Bronchial epithelial cell (primary cell): ENCODE measurements around the gene PITX3. TPM values are rescaled to one million over a fixed set of nuclear protein-coding genes. Genes with fewer than 3 reads are reported as not detected.
A peak's percentile ranks its signal among the peaks of the same experiment; 100 is the strongest.

Source experiments
- DNase-seq: peaks from one replicate; pipeline ENCODE4 v3.0.0-alpha.2; 2010; ENCODE audit warnings: low read depth
- FAIRE-seq: peaks from 2 replicates; lab custom pipeline; 2011; peaks lifted over from hg19 to GRCh38; lab: Jason Lieb, UNC
- H3K27me3 ChIP-seq: 2 replicates; pipeline ENCODE4 v1.5.1; 2011; ENCODE audit warnings: low read length; ENCODE audit not compliant: control insufficient read depth, insufficient read depth
- H3K36me3 ChIP-seq: 2 replicates; pipeline ENCODE4 v1.5.1; 2011; ENCODE audit warnings: low read length; ENCODE audit not compliant: control insufficient read depth, insufficient read depth
- H3K4me3 ChIP-seq: 2 replicates; pipeline ENCODE4 v1.5.1; 2011; ENCODE audit warnings: mild to moderate bottlenecking, low read depth, low read length, control low read depth
- total RNA-seq: library from RNA; depleted of rRNA; stranded (reverse); fragments of >200 nt; gene quantifications from 2 replicates; pipeline ENCODE4 v1.2.1, GENCODE V29; 2014
- TF ChIP-seq, protein P1 (sequence below): IDR thresholded peaks from 2 replicates; pipeline ENCODE4 v1.5.1; 2011; ENCODE audit warnings: mild to moderate bottlenecking, moderate library complexity, low read length, control low read depth, inconsistent platforms; ENCODE audit not compliant: insufficient read depth, severe bottlenecking

The PITX3 gene
- total RNA-seq, 1 donor from 2014 or later: not detected

DNA sequence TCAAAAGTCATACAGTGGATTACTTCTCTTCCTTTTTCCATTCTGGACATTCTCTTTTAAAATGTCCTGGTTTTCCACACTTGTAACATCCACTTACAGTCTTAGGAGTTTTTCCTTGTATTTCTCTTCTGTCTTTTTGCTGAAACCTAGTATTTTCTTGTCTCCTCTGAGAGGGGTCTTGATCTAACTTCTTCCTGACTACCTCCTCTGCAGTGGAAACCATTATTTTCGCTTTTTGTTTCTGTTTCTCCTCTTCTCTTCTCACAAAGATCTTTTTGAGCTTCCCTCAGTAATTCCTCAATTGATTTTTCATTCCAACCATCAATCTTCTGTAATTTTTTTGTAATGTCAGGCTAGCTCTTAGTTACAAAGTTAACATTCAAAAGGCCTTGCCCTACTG, 38.9 kb downstream of the PITX3 start:
- no peaks in the 10 kb centered on the region for H3K36me3 ChIP-seq
- TF ChIP-seq, protein P1, sequence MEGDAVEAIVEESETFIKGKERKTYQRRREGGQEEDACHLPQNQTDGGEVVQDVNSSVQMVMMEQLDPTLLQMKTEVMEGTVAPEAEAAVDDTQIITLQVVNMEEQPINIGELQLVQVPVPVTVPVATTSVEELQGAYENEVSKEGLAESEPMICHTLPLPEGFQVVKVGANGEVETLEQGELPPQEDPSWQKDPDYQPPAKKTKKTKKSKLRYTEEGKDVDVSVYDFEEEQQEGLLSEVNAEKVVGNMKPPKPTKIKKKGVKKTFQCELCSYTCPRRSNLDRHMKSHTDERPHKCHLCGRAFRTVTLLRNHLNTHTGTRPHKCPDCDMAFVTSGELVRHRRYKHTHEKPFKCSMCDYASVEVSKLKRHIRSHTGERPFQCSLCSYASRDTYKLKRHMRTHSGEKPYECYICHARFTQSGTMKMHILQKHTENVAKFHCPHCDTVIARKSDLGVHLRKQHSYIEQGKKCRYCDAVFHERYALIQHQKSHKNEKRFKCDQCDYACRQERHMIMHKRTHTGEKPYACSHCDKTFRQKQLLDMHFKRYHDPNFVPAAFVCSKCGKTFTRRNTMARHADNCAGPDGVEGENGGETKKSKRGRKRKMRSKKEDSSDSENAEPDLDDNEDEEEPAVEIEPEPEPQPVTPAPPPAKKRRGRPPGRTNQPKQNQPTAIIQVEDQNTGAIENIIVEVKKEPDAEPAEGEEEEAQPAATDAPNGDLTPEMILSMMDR: no peak
- H3K27me3 ChIP-seq: no peaks in the 10 kb centered on the region
- FAIRE-seq (no peak), DNase-seq (no peak)
- no peak overlapping the region for H3K4me3 ChIP-seq

DNA sequence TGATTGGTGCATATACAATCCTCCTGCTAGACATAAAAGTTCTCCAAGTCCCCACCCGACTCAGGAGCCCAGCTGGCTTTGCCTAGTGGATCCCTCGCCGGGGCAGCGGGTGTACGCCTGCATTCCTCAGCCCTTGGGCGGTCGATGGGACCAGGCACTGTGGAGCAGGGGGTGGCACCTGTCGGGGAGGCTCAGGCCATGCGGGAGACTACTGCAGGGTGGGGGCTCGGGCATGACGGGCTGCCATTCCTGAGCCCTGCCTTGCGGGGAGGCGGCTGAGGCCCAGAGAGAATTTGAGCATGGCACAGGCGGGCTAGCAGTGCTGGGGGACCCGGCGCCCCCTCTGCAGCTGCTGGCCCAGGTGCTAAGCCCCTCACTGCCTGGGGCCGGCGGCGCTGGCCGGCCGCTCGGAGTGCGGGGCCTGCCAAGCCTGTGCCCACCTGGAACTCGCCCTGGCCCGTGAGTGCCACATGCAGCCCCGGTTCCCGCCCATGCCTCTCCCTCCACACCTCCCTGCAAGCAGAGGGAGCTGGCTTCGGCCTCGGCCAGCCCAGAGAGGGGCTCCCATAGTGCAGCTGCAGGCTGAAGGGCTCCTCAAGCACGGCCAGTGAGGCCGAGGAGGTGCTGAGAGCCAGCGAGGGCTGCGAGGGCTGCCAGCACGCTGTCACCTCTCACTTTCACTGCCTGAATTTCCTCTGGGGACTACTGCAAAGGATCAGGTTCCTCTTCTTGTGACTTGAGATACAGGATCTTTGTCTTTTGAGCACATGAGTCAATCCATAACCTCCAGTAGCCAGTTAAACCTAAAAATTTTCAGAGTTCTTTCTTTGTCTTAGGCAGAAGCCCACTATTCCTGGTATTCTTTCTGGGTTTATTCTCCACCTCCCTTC, 40.3 kb downstream of the PITX3 start:
- TF ChIP-seq, protein P1: no peak
- H3K27me3 ChIP-seq: no peaks in the 10 kb centered on the region
- FAIRE-seq (no peak), DNase-seq (no peak)
- no peak overlapping the region for H3K4me3 ChIP-seq
- H3K36me3 ChIP-seq: no peaks in the 10 kb centered on the region

DNA sequence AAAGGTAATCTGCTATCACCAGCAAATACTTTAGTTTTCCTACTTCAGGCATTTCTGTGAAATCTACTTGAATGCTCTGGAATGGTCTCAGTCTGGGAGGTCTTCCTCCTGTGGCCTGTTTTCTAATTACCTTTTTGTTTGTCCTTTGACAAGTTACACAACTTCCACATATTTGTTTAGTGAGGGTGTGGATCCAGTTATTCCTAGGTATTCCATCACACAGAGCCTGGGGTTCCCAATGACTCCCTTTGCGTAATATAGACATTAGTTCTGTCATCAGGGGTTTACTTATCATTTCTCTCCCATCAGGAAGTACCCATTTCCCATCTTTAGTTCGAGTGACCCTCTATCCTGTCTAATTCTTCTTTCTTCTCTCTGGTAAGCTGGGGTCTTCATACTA, 43.3 kb downstream of the PITX3 start:
- DNase-seq (no peak), FAIRE-seq (no peak)
- H3K36me3 ChIP-seq: no peaks in the 10 kb centered on the region
- TF ChIP-seq, protein P1: no peak
- no peak overlapping the region for H3K4me3 ChIP-seq
- no peaks in the 10 kb centered on the region for H3K27me3 ChIP-seq

DNA sequence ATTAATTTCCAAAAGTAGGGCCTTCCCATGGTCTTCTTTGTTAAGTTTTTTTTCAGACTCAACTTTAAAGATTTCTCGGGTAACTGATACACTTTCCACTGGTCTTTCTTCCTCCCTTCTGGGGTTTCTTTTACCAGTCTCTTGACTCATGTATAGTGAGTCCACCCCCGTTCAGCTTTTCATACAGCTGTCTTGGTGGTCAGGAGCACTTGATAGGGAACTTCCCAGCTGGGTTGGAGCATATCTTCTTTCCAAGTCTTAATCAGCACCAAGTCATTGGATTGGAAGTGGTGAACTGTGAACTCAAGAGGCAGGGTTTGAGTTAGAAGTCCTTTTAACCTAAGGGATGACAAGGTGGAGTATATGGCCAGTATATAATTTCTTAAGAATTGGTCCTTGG, 44.4 kb downstream of the PITX3 start:
- no peak for DNase-seq
- no peak for FAIRE-seq
- TF ChIP-seq, protein P1: no peak
- no peak overlapping the region for H3K4me3 ChIP-seq
- no peaks in the 10 kb centered on the region for H3K36me3 ChIP-seq
- H3K27me3 ChIP-seq: no peaks in the 10 kb centered on the region

DNA sequence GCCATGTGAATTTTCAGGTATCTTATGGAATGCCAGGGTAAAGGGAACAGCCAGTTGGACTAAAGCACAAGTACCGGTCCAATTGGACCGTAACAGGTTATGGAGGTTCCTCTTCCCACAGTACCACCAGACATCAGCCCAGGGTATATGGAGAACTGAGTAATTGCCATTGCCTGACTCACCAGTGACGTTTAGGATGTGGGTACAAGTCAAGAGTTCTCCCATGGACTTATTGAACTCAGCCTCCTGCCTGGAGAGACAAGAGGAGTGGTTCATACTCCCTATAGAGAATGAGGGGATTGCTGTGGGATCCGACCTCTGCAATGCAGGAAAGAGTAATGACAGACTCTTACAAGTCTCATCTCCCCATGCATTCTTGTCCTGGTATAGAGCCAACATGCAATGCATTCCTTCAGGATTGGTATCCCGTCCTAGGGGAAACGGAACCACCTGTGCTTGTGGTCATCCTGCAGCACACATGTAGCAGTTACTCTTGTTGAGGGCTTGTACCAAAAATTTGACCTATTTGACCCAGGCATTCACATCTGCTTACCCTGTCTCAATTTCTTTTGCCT, 45.9 kb downstream of the PITX3 start:
- no peak for FAIRE-seq
- H3K4me3 ChIP-seq: no peak overlapping the region
- no peaks in the 10 kb centered on the region for H3K36me3 ChIP-seq
- H3K27me3 ChIP-seq: no peaks in the 10 kb centered on the region
- TF ChIP-seq, protein P1: no peak
- peak; percentile 43 for DNase-seq
